HG02840 (cell line): Measurements from ENCODE around the gene ACAP2.
"Not testable (repeated sequence)": the region's sequence is repeated elsewhere in the genome, so short reads cannot be mapped to it uniquely, and the experiment has no call there.

Experiments
- ATAC-seq: cut with Tn5 transposase; IDR thresholded peaks from one replicate; pipeline ENCODE4 v1.9.1; 2021; ENCODE audit warnings: mild to moderate bottlenecking, moderate library complexity, moderate number of reproducible peaks; ENCODE audit not compliant: unreplicated experiment, low FRiP score

The ACAP2 gene

DNA sequence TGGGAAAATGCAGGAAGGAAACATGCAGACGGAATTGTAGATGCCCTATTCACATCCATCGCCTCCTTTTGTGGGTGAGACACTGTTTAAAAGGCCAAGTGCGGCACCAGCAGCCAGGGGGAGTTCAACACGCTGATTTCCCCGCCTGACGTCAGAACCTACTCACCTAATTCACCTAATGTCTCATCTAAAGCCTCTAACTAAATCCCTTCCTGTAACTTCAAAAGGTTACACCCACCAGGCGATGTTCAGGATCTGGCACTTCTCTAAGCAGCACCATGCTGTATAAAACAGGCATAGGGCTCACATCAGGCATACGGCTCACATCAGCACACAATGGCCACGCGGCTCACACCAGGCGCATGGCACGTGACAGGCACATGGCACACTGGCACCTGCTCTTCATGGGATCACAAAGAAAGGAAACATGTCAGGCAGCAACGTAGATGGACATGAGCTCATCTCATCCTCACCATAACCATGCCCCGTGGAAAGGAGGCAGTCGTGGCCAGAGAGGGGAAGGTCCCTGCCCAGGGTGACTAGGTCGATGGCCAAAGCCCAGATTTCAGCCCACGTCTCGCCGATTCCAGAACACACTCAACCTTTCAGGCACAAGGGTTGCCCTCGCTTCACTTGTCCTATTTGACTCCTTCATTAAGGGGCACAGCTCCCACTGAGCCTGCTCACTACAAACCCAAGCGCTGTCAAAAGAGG lies 193.6 kb downstream of the ACAP2 start:
- no peak for ATAC-seq

DNA sequence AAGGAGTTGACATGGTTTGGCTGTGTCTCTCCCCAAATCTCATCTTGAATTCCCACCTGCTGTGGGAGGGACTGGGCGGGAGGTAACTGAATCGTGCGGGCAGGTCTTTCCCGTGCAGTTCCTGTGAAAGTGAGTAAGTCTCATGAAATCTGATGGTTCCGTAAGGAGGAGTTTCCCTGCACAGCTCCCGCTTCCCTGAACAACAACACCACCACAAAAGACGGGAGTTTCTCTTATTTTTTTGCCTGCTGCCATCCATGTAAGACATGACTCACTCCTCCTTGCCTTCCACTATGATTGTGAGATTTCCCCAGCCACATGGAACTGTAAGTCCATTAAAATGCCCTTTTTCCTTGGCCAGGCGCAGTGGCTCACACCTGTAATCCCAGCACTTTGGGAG lies 194.5 kb downstream of the ACAP2 start:
- no peak for ATAC-seq

- ATAC-seq: no peak
These were observed 195.0 kb downstream of the ACAP2 start for GRCh38 chr3:195247863-195248189.

DNA sequence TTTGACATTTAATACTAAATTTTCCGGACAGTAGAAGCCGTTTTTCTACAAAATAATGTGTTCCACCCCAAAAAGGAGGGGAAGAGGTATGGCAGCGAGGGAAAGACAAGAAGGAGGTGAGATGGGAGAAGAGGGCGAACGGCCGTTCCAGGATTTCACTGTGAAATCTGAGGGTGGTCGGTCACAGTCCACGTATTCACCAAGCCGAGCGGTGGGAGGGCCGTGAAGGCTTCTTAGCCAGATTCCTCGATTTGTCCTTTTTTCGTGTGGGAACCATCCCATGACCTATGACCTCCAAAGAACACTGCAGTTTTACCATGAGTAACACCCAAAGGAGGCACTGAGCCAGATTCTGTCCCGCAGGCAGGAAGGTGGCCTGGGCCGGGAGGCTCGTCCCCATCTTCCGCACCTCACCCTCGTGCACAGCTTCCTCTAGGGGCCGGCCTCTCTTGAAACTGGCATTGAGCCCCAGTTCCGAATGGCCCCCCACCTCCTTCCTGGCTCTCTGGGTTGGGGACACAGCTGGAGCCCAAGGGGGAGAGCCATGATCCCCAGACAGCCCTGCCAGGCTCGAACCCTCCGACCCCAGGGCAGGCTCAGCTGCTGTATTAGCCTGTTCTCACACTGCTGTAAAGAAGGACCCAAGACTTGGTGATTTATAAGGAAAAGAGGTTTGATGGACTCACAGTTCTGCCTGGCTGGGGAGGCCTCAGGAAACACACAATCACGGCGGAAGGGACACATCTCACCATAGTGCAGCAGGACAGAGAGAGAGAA lies 195.5 kb downstream of the ACAP2 start:
- no peak for ATAC-seq

DNA sequence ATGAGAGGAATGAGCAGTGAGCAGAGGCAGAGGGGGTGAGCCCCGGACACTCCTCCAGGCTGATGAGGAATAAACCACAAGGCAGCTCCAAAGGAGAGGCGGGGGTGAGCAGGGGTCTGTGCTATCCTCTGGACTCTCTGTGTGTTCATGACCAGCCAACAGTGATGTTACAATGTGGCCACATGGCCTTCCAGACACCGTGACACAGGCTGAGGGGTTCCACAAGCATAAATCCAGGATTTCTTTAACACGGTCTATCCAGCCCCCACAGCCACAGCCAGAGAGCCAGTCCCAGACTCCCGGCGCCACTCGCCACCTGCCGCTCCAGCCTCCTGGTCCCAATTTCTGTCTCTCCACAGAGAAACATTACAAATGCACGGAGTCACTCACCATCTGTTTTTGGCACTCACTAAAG lies 196.2 kb downstream of the ACAP2 start:
- ATAC-seq: no peak

GRCh38 chr3:195245531-195245951 lies 197.3 kb downstream of the ACAP2 start:
- ATAC-seq: no peak

- no peak for ATAC-seq
These were observed 201.0 kb downstream of the ACAP2 start for GRCh38 chr3:195241592-195242355.

GRCh38 chr3:195240939-195241338 lies 201.9 kb downstream of the ACAP2 start:
- ATAC-seq: no peak

- no peak for ATAC-seq
These were observed 202.6 kb downstream of the ACAP2 start for GRCh38 chr3:195240171-195240701.

DNA sequence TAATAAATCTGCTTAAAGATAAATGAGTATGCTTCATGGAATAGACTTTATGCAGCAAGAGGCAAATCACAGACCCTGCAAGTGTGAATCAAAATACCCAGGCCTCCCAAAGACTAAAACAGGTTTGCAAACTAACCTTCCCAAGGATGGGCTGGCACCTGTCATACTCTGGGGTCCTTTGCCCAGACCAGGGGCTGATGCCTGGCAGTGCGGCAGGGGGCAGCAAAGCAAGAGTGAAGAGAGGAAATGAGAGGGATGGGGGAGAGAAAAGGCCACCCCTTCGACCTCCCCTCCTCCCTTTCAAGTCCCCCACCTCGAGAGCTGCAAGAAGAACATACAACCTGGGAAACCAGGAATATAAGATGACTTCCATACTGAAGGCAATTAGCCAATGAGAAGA lies 203.7 kb downstream of the ACAP2 start:
- no peak for ATAC-seq

- ATAC-seq: no peak
These were observed 204.2 kb downstream of the ACAP2 start for GRCh38 chr3:195238586-195239118.

DNA sequence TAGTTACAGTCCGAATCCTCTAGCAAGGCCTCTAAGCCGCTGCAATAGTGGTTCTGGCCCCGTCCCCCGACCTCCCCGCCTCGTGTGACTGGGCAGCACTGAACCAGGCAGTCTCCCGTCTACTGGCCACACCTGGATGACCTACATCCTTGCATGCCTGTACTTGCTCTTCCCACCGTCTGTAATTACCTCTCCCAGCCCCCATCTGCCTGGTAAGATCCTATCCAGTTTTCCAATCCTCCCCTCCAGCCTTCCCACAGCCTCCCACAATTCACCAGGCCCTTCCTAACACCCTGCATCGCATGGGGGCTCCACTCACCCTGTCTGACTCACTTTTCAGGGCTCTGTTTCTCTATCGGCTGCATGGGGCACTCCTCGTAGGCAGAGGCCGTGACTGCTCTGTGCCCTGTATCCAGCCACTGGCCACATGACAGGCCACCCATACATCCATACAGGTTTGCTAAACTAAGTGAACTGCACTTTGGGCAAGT lies 204.7 kb downstream of the ACAP2 start:
- no peak for ATAC-seq

DNA sequence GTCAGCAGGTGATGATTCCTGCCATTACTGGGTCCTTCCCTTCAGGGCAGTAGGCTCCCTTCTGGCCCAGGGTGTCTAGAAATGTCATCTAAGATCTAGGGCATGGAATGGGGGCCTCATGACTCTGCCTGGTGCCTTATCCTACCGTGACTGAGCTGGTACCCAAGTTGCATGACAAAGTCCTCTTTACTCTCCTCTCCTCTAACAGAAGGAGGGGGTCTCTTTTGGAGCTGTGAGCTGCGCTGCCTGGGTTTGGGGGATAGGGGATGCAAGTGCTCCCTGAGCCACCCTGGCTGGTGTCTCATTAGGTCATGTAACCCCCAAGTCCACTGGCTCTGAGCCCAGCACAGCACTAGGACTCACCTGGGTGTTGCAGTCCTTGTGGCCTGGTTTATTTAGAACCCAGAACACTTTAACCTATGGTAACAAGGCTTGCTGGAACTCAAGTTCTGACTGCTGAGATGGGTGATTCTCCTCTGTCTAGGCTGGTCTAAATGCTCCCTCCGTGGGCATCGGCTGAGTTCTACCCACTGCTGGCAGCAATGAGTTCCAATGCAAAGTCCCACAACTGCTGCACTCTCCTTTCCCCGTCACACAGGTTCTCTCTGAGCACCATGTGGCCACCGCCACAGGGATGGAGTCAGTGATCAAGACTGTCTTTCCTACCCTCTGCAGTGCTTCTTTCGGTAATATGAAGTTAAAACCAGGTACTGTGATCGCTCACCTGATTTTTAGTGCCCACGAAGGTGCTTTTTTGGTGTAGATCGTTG lies 205.8 kb downstream of the ACAP2 start:
- ATAC-seq: no peak

GRCh38 chr3:195236076-195236798 lies 206.6 kb downstream of the ACAP2 start:
- ATAC-seq: no peak

GRCh38 chr3:195230244-195230643 lies 212.6 kb downstream of the ACAP2 start:
- ATAC-seq: no peak

GRCh38 chr3:195228886-195229285 lies 213.9 kb downstream of the ACAP2 start:
- not testable (repeated sequence) for ATAC-seq

DNA sequence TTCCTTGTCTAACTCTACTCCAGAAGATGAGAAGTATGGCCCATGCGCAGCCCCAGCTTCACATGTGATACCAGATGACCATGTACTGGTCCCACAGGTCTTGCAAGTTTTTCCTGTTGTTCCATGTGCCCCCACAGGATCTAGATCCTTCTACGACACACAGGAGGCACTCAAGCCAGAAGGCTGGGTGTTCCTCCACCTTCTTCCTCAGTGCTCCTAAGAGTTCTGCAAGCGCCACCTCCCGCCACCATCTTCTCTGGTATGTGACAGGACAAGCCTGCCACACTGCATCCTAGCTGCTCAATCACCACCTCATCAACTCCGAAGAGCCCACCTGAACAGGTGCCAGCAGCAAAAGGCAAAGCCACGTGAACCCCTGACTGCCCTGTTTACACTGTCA lies 214.9 kb downstream of the ACAP2 start:
- ATAC-seq: no peak

DNA sequence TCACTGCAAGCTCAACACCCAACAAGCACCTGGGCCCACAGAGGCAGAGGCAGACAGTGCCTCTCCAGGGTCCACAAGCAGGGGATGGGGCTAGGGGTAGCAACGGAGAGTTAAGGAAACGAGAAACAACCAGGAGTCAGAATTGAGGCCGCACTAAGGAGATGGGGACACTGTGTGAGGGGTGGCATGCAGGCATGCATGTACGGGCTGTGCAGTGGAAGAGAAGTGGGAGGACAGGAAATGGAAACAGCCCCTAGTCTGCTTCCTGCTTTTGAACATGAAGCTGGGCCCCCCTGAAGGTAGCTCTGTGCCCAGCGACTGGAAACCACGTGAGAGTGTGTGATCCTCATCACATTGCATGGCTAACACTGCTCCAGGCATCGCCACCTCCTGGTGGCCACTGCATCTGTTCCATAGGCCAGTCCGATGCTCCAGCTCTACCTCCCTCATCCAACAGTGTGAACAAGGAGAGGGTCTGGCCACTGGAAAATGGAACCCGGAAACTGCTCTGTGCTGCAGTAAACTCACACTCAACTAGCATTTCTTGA lies 215.8 kb downstream of the ACAP2 start:
- ATAC-seq: no peak

DNA sequence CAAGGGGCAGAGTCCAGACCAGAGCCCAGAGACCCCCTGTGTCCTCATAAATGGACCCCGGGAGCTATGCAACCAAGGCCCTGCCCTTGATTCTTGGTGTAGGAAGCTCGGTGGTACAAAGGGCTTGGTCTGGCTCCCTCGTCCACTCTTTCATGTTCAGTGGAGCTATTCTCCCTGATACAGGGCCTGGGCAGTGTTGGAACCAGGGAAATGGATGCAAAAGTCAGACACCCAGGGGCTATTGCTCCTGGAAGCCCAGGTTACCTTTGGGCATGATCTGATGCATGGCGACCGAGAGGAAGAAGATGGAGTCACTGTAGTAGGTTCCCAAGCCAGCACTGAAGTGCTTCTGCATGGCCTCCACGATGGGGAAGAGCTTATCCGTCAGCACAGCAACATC lies 216.4 kb downstream of the ACAP2 start:
- ATAC-seq: no peak
